GM23248 (cell line): ENCODE measurements around the gene UBL4A.

ENCODE experiments used
- EZH2 ChIP-seq: fragments of 200-600 bp; sonication (generic); IDR thresholded peaks from 2 replicates; pipeline ENCODE4 v1.6.1; 2018; ENCODE audit warnings: antibody characterized with exemption, mild to moderate bottlenecking; ENCODE audit not compliant: insufficient read depth, poor library complexity, severe bottlenecking
- EZH2phosphoT487 ChIP-seq: fragments of 200-600 bp; sonication (generic); IDR thresholded peaks from 2 replicates; pipeline ENCODE4 v1.6.1; 2018; ENCODE audit warnings: antibody characterized with exemption, moderate library complexity, mild to moderate bottlenecking, low read depth; ENCODE audit not compliant: insufficient read depth

DNA sequence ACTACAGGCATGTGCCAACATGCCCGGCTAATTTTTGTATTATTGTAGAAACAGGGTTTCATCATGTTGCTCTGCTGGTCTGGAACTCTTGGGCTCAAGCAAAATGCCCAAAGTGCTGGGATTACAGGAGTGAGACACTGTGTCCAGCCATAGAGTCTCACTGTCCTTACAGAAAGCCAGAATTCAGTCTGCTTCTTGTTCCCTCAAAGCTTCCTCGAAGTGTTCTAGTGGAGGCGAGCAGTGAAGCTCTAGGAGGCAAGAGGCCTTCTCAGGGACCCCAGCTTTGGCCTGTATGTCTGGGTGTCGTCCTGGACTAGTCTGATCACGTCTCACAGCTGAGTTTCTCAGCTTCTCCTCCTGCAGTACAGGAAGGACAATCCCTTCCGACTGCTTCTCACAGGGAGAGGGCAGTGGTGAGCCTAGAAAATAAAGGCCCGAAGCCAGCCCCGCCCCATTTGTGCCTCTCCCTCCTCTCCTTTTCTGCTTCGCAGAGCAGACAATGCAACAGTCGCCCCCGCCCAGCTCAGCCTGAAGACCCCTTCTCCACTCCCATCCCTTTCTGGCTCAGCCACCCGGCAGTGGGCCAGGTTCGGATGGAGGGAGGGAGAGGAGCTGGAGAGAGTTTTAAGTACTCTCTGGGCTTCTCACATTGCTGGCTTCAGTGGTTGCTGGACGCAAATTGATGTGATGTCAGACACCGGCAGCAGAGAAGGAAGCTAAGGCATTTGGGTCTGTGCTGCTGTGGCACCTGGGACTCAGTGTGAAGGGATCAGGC is 40.7 kb upstream of the UBL4A start:
- TF ChIP-seq EZH2phosphoT487 (no peak), EZH2 (no peak)
